CMK (cell line): Measurements from ENCODE around the gene REV3L.
"Not testable (repeated sequence)": the region's sequence is repeated elsewhere in the genome, so short reads cannot be mapped to it uniquely, and the experiment has no call there.

Experiments used
- DNase-seq: peaks from one replicate; pipeline ENCODE4 v3.0.0-alpha.2; 2010; ENCODE audit warnings: low read depth

The REV3L gene, protein sequence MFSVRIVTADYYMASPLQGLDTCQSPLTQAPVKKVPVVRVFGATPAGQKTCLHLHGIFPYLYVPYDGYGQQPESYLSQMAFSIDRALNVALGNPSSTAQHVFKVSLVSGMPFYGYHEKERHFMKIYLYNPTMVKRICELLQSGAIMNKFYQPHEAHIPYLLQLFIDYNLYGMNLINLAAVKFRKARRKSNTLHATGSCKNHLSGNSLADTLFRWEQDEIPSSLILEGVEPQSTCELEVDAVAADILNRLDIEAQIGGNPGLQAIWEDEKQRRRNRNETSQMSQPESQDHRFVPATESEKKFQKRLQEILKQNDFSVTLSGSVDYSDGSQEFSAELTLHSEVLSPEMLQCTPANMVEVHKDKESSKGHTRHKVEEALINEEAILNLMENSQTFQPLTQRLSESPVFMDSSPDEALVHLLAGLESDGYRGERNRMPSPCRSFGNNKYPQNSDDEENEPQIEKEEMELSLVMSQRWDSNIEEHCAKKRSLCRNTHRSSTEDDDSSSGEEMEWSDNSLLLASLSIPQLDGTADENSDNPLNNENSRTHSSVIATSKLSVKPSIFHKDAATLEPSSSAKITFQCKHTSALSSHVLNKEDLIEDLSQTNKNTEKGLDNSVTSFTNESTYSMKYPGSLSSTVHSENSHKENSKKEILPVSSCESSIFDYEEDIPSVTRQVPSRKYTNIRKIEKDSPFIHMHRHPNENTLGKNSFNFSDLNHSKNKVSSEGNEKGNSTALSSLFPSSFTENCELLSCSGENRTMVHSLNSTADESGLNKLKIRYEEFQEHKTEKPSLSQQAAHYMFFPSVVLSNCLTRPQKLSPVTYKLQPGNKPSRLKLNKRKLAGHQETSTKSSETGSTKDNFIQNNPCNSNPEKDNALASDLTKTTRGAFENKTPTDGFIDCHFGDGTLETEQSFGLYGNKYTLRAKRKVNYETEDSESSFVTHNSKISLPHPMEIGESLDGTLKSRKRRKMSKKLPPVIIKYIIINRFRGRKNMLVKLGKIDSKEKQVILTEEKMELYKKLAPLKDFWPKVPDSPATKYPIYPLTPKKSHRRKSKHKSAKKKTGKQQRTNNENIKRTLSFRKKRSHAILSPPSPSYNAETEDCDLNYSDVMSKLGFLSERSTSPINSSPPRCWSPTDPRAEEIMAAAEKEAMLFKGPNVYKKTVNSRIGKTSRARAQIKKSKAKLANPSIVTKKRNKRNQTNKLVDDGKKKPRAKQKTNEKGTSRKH (N-terminal part only)

GRCh38 chr6:111482959-111483735 lies at the start of gene REV3L:
Gene REV3L (minus strand): TSS chr6:111483218. CDS start chr6:111482888, 330 bp downstream.
- peak; percentile 78 for DNase-seq

DNA sequence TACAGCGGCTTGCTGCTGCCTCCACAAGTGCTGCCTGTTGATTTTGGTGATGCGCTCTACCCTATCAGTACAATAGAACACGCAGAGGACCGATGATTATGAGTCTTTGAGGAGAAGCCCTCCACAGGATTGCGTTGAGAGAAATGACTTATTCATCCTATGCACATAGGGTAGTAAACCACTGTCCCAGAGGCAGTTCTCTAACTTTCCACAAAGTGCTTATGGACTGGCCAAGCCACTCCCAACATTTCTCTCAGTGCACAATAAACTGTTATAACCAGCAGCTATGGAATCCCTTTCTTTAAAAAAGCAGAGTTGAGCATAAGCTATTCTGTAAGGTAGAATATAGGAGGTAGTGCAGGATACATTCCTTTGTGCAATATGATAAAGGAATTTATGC lies 48.2 kb upstream of the REV3L start:
- no peak for DNase-seq

DNA sequence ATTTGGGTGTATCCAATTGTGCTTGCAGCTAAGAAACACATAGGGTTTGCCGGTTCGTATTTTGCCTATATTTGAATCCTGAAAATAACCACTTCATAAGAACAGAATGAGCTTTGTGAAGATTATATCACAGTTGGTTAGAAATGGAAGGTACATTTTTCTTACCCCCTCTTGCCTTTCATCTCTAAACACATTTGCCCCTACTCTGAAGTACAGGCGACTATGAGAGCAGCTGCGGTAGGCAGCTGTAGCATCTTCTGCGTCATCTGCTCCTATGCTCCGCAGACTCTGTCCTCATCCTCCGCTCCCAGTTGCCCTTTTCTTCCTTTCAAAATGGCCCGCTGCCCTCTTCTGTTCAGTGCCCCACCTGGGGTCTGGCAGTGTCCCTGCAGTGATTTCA lies 47.6 kb upstream of the REV3L start:
- no peak for DNase-seq

DNA sequence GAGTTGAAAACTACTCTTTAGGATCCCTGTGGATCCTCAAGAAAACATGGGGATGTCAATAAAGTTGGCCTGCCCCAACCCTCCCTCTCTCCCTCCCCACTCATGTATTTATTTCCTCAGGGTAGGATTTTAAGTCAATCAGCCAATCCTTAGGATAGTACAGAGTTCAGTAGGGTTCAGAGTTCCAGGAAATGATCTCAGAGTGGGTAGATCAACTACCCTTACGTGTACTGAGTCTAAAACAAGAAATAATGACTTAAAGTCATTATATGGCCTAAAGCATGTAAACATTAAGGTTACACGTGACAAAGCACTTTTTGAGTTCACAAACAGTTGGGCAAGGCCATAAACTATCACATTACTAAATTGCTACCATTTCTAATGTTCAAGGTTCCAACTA lies 47.2 kb upstream of the REV3L start:
- no peak for DNase-seq

- no peak for DNase-seq
Observed at GRCh38 chr6:111527367-111527766, 44.3 kb upstream of the REV3L start.

DNA sequence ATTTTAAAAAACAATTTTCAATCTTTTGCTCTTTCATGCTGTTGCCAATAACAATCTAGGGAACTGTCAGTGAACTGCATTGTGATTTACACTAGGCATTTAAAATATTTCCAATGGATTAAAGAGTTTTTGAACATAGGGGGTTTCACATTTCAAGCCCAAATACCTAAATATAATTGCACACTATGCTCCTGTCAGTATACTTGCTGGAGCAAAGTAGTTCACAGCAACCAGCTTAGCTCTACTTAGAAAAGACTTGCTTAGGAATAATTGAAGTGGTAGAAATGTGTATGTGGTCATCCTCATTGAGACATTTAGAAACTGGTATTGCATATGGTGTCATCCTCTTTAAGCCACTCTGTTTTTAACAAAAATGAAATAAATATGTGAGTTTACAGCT lies 41.7 kb upstream of the REV3L start:
- DNase-seq = no peak

- no peak for DNase-seq
Observed at GRCh38 chr6:111524252-111524651, 41.2 kb upstream of the REV3L start.

- no peak for DNase-seq
Observed at GRCh38 chr6:111523484-111524167, 40.6 kb upstream of the REV3L start.

- no peak for DNase-seq
Observed at GRCh38 chr6:111522393-111523020, 39.5 kb upstream of the REV3L start.

DNA sequence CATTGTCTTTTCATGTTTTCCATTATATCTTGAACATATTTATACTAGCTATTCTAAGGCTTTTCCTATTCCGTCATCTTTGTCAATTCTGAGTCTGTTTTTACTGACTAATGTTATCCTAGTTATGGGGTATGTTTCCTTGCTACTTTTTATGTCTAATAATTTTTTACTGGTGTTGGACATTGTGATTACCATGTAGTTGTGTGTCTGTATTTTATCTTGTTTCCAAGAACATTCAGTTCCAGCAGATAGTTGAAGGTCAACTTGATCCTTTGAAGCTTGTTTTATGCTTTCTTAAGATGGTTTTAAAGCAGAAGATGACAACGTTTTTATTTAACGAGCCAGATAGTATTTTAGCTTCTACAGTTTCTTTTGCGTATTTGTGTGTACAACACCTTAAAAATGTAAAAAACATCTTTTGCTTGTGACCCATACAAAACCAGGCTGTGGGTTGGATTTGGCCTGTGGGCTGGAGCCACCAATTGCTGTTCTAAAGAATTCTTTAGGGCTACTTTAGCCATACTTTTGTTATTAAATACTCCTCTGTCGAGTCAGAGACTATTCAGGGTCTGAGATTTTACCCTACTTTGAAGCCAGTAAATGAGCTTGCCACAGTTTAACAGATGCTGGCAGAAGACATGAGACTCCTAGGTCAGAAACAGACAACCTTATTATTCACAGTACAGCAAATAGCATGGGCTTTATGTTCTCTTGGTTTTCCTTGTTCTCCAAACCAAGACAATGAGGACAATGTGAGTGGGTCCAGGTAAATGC lies 38.7 kb upstream of the REV3L start:
- no peak for DNase-seq

DNA sequence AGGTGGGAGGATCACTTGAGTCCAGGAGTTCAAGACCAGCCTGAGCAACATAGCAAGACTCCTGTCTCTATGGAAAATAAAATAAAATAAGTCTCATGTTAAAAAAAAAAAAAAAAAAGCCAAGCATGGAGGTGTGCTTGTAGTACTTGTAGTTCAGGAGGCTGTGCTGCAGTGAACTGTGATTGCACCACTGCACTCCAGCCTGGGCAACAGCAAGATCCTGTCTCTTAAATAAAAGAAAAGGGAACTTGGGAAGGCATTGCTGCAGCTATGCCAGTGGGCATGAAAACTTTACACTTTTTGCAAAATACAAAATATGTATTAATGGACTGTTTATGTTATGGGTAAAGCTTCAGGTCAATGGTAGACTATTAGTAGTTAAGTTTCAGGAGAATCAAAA lies 37.5 kb upstream of the REV3L start:
- no peak for DNase-seq

- DNase-seq = no peak
Observed at GRCh38 chr6:111517965-111518364, 34.9 kb upstream of the REV3L start.

DNA sequence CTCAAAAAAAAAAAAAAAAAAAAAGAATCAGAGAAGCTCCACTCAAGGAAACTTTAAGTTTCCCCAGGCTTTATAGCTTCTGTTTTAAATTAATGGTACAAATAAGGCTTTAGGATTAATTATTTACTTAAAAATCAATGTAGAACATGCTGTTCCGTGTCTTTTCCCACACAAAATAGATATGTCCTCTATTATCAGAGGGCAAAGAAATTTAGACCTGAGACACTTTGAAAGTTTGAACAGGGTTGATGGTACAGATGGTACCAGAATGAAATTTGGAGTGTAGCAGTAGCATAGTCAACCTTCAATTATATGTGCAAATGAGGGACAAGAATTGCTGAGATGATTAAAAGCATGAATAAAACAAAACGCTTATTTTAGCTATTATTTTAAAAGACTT lies 32.2 kb upstream of the REV3L start:
- DNase-seq = no peak

DNA sequence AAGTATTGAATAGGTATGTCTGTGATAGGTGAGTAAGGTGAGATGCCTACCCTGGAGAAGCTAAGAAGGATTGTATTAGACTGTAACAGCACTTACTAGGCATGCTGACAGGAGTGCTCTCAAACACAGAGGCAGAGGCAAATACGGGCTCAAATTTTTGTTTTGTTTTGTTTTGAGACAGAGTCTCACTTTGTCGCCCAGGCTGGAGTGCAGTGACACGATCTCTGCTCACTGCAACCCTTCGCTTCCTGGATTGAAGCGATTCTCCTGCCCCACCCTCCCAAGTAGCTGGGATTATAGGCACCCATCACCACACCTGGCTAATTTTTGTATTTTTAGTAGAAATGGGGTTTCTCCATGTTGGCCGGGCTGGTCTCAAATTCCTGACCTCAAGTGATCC lies 31.5 kb upstream of the REV3L start:
- DNase-seq = not testable (repeated sequence)

GRCh38 chr6:111507219-111507618 lies 24.2 kb upstream of the REV3L start:
- DNase-seq = not testable (repeated sequence)

GRCh38 chr6:111505498-111505897 lies 22.5 kb upstream of the REV3L start:
- DNase-seq = not testable (repeated sequence)

DNA sequence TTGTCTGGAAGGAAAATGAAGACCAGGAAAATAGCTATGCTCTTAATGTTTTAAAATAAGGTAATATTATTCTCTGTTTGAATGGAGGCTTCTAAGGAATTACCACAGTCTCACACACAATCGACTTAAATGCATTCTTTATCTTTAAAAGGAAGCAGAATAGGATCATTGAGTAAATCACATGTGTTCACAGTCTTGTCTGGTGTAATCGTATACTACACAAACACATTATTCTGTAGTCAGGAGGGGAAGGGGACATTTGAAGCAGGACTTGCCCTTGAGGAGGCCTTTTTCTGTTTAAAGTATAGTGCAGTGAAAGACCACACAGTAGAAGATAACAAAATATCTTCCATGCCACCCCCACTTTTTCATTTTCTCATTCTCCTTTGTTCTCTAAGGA lies 20.6 kb upstream of the REV3L start:
- no peak for DNase-seq

DNA sequence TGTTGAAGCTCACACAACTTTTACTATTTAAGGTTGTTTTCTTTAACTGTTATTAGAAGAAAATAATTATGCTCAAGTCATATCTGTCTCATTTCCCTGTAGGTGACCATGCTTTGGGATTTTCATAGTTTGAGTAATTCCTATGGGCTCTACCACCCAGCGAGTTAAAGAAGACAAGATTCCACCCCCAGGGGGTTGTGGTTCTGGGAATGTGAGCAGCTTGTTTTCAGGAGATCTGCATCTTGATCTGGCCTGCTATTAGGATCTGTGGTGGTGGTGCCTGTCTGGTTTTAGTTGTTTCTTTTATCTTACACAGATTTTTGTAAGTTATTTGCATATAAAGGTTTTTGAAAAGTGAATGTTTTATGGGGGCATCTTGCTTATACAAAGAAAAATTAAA lies 20.2 kb upstream of the REV3L start:
- DNase-seq = no peak

DNA sequence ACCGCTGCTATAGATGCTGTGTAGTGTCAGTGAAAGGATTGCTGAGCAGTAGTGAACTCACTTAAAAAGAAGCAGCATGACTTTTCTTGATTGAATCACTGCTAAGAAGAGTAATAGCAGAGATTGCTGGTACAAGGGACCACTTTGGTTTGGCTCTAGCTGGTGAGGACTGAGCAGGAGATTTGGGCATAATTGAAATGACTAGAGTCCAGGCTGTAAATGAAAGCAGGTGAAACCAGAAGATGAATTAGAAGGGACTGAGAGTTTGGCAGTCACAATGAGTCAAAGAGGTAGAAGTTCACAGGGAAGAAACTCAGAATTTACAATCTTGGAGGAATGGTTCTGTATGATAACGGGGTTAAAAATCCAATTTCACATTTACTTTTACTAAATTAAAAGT lies 19.1 kb upstream of the REV3L start:
- no peak for DNase-seq

GRCh38 chr6:111499269-111499793 lies 16.3 kb upstream of the REV3L start:
- DNase-seq = no peak
